Calu3 (cell line): Measurements from ENCODE around the gene S100A2. TPM values are rescaled to one million over a fixed set of nuclear protein-coding genes. Genes with fewer than 3 reads are reported as not detected.

Experiments used
- BruUV-seq: library from RNA; stranded (reverse); fragments of 400-500 nt; replicated peaks from 2 replicates; lab custom pipeline; 2021; lab: Mats Ljungman, UMichigan
- CTCF ChIA-PET: fragments of 300-600 bp; sonication (Branson Sonifier 250); formaldehyde crosslinking; loops from one replicate; lab custom pipeline; 2022; ENCODE audit warnings: antibody characterized with exemption; lab: Charles Lee
- DNase-seq: peaks from one replicate; pipeline ENCODE4 v3.0.0; 2022
- H3K27ac Mint-ChIP-seq: one replicate; pipeline ENCODE4 v1.8.0; 2022; ENCODE audit warnings: mixed read lengths; ENCODE audit not compliant: unreplicated experiment
- H3K27me3 Mint-ChIP-seq: one replicate; pipeline ENCODE4 v1.8.0; 2022; ENCODE audit warnings: mixed read lengths; ENCODE audit not compliant: unreplicated experiment
- H3K36me3 Mint-ChIP-seq: one replicate; pipeline ENCODE4 v1.8.0; 2022; ENCODE audit warnings: mild to moderate bottlenecking, moderate library complexity, mixed read lengths; ENCODE audit not compliant: insufficient read depth, unreplicated experiment
- H3K4me1 Mint-ChIP-seq: one replicate; pipeline ENCODE4 v1.8.0; 2022; ENCODE audit warnings: mild to moderate bottlenecking, low read depth, mixed read lengths; ENCODE audit not compliant: unreplicated experiment
- H3K4me3 Mint-ChIP-seq: one replicate; pipeline ENCODE4 v1.8.0; 2022; ENCODE audit warnings: mild to moderate bottlenecking, low read depth, moderate library complexity, mixed read lengths; ENCODE audit not compliant: unreplicated experiment
- H3K9me3 Mint-ChIP-seq: one replicate; pipeline ENCODE4 v1.8.0; 2022; ENCODE audit warnings: low read depth, mixed read lengths; ENCODE audit not compliant: unreplicated experiment
- CTCF ChIP-seq: fragments of 200-600 bp; IDR thresholded peaks from one replicate; pipeline ENCODE4 v1.8.0; 2022; ENCODE audit warnings: antibody characterized with exemption; ENCODE audit not compliant: unreplicated experiment
- intact Hi-C: fragments of 100-400 bp; cut with micrococcal nuclease; formaldehyde crosslinking; loops from one replicate; pipeline ENCODE4 v1.10.0; 2022; ENCODE audit not compliant: unreplicated experiment
- total RNA-seq: library from RNA; stranded (reverse); gene quantifications from 2 replicates; pipeline ENCODE4 v1.2.3, GENCODE V29; 2022

Gene S100A2
- total RNA-seq, 1 experiment from 2014 or later = 11.1 TPM

- no peaks in the 10 kb centered on the region for H3K27me3 Mint-ChIP-seq
- no TSS peak for BruUV-seq
- intact Hi-C loops = no loop called here
- no peaks in the 10 kb centered on the region for H3K9me3 Mint-ChIP-seq
- CTCF ChIA-PET = interaction anchor here (0.7 kb wide), 1 partner anchor 9 kb away, joined by 5 read pairs; no protein-coding TSS in a partner anchor
- H3K36me3 Mint-ChIP-seq = peaks cover 40% of the 10 kb centered on the region
- peaks cover 7% of the 10 kb centered on the region for H3K4me1 Mint-ChIP-seq
- H3K4me3 Mint-ChIP-seq = no peak overlapping the region
- no peak overlapping the region for H3K27ac Mint-ChIP-seq
- DNase-seq = no peak
- no peak for TF ChIP-seq CTCF
Observed at GRCh38 chr1:153602749-153603148, 37.1 kb upstream of the S100A2 start.

GRCh38 chr1:153599847-153600246 lies 34.2 kb upstream of the S100A2 start:
- DNase-seq = no peak
- Mint-ChIP-seq H3K4me1 (no peaks in the 10 kb centered on the region), H3K4me3 (no peak overlapping the region), H3K27me3 (no peaks in the 10 kb centered on the region), H3K27ac (no peak overlapping the region), H3K36me3 (peaks cover 18% of the 10 kb centered on the region), H3K9me3 (no peaks in the 10 kb centered on the region)
- intact Hi-C loops = no loop called here
- no TSS peak for BruUV-seq
- no peak for TF ChIP-seq CTCF
- CTCF ChIA-PET = no interaction called here

- Mint-ChIP-seq H3K4me1 (no peaks in the 10 kb centered on the region), H3K4me3 (no peak overlapping the region)
- BruUV-seq = no TSS peak
Observed at GRCh38 chr1:153598309-153599172, 32.9 kb upstream of the S100A2 start.

GRCh38 chr1:153597206-153597605 lies 31.6 kb upstream of the S100A2 start:
- Mint-ChIP-seq H3K27ac (no peak overlapping the region), H3K4me3 (no peak overlapping the region), H3K4me1 (no peaks in the 10 kb centered on the region), H3K9me3 (no peaks in the 10 kb centered on the region), H3K27me3 (no peaks in the 10 kb centered on the region), H3K36me3 (peaks cover 18% of the 10 kb centered on the region)
- DNase-seq = no peak
- intact Hi-C loops = no loop called here
- BruUV-seq = no TSS peak
- TF ChIP-seq CTCF = no peak
- CTCF ChIA-PET = interaction anchor here (1.8 kb wide), 1 partner anchor 15 kb away, joined by 5 read pairs; the partner anchor contains the start of gene S100A16

More at GRCh38 chr1:153598309-153599172, 32.9 kb upstream of the S100A2 start:
- no peaks in the 10 kb centered on the region for H3K27me3 Mint-ChIP-seq
- CTCF ChIA-PET = no interaction called here
- no peak for TF ChIP-seq CTCF
- no peaks in the 10 kb centered on the region for H3K9me3 Mint-ChIP-seq
- H3K27ac Mint-ChIP-seq = no peak overlapping the region
- H3K36me3 Mint-ChIP-seq = peaks cover 18% of the 10 kb centered on the region
- intact Hi-C loops = no loop called here
- no peak for DNase-seq
